ENCODE results near the gene CIAO3.

- TF ChIP-seq POLR2A (IDR thresholded peaks at IDR 0.05), result no peak
- TF ChIP-seq, protein P1, sequence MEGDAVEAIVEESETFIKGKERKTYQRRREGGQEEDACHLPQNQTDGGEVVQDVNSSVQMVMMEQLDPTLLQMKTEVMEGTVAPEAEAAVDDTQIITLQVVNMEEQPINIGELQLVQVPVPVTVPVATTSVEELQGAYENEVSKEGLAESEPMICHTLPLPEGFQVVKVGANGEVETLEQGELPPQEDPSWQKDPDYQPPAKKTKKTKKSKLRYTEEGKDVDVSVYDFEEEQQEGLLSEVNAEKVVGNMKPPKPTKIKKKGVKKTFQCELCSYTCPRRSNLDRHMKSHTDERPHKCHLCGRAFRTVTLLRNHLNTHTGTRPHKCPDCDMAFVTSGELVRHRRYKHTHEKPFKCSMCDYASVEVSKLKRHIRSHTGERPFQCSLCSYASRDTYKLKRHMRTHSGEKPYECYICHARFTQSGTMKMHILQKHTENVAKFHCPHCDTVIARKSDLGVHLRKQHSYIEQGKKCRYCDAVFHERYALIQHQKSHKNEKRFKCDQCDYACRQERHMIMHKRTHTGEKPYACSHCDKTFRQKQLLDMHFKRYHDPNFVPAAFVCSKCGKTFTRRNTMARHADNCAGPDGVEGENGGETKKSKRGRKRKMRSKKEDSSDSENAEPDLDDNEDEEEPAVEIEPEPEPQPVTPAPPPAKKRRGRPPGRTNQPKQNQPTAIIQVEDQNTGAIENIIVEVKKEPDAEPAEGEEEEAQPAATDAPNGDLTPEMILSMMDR (IDR thresholded peaks at IDR 0.05), result no peak
Measured at GRCh38 chr16:756428-756827, 15.6 kb upstream of the CIAO3 start.
